T47D (cell line): Measurements from ENCODE around the gene RTN4R.
"Not testable (repeated sequence)": the region's sequence is repeated elsewhere in the genome, so short reads cannot be mapped to it uniquely, and the experiment has no call there.

Source experiments
- DNase-seq, 2 experiments: peaks; one replicate each; pipeline versions ENCODE4 v3.0.0 to v3.0.0-alpha.2; 2011 to 2012; ENCODE audit warnings: low read depth in 1 of 2, low spot score in 1 of 2
- JUND ChIP-seq: IDR thresholded peaks from 2 replicates; pipeline ENCODE4 v1.6.1; 2012; ENCODE audit warnings: low read depth
- in situ Hi-C: cut with HindIII; loops from 2 replicates; pipeline ENCODE4 v1.10.0; 2016; ENCODE audit warnings: low sequenced_read_pairs, low pct_unique_long_range_greater_than_20kb

Gene RTN4R

DNA sequence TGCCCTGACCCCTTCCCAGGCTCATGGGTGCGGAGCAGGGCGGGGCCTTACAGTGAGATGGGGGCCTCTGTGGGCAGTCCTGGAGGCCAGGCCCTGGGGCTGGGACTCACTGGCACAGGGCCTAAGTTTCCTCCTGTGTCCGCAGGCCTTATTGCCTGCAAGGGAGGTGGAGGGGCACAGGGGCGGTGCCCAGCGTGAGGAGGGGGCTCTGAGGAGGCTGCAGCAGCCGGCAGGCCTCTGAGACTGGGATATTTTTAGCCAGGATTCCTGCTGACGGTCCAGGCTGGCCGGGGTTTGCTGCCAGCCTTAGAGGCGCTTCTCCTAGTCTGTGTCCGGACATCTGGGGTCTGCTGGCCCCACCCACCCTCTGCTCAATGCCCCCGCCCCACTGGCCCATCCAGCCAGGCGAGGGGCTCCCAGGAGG, 5.7 kb upstream of the RTN4R start:
- no peak for DNase-seq
- no peak for TF ChIP-seq JUND
- in situ Hi-C loops, result no loop called here

DNA sequence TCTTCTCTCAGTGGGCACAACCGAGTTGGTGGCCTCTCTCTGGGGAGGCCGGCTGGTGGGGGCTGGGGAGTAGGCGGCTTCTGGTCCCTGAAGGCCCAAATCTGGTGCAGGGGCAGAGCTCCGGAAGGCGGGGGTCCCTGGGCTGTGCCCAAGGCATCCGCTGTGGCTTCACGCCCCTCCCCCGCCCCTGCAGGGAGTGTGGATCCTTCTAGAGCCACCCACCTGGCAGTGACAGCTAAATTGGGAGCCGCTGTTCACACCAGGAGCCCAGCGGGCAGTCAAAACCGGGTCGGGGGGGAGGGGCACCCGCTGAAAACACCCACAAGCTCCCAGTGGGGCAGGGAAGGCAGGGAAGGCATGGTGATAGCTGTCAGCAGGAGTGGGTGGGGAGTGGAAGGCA, 4.6 kb upstream of the RTN4R start:
- TF ChIP-seq JUND, result no peak
- no peak for DNase-seq
- in situ Hi-C loops, result no loop called here

DNA sequence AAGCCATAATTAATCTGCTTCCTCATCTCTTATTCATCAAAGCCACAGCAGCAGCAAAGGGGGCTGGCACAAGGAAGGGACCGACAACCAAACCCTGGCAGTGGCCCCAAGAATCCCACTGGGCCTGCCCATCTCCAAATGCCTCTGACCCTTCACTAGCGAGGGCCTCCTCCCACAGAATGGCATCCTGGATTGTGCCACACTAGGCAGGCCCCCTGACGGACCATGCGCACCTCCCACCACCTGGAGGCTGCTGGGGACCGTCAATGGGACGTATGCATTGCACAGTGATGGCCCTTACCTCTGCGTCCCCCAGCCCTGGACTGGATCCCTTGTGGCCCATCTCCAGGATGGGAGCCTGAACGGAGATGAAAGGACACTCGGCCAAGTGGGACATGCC, 4.1 kb upstream of the RTN4R start:
- DNase-seq, result no peak
- in situ Hi-C loops, result no loop called here
- no peak for TF ChIP-seq JUND

DNA sequence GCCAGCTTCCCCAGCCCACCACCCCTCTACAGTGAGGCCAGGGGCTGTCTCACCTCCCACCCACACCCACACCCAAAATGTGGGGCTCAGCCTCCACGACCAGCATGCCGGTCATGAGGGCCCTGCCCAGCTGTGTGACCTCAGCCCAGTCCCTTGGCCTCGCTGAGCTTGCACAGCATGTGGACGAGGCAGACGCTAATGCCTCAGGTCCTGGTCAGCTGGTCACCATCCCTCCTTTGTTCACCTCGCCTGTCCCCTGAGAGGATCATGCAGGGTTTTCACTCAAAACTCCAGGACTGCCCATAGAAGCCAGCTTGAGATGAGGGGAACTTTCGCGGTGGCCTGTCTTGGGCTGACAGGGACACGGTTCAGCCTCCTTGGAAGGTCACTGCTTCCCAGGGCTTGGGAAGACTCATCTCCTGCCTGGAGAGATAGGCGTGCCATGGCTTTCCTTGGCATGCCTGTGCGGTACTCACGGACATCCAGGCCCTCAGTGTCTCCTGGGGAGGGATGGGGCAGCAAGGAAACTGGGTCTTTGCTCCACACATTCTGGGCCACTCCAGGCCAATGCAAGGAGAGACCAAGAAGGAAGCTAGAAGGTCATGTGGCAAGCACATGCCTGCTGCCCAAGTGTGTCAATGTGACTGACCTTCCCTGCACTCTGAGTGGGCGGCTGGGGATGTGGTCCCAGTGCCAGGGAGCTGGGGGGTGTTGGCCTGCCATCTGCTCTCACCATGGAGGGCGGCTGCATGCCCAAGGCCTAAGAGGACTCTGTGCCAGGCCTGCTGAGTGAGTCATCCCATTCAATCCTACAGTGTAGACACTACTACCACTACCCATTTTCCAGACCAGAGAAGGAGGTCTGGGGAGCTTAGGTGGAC, 3.2 kb upstream of the RTN4R start:
- no peak for TF ChIP-seq JUND
- no peak for DNase-seq
- in situ Hi-C loops, result no loop called here

DNA sequence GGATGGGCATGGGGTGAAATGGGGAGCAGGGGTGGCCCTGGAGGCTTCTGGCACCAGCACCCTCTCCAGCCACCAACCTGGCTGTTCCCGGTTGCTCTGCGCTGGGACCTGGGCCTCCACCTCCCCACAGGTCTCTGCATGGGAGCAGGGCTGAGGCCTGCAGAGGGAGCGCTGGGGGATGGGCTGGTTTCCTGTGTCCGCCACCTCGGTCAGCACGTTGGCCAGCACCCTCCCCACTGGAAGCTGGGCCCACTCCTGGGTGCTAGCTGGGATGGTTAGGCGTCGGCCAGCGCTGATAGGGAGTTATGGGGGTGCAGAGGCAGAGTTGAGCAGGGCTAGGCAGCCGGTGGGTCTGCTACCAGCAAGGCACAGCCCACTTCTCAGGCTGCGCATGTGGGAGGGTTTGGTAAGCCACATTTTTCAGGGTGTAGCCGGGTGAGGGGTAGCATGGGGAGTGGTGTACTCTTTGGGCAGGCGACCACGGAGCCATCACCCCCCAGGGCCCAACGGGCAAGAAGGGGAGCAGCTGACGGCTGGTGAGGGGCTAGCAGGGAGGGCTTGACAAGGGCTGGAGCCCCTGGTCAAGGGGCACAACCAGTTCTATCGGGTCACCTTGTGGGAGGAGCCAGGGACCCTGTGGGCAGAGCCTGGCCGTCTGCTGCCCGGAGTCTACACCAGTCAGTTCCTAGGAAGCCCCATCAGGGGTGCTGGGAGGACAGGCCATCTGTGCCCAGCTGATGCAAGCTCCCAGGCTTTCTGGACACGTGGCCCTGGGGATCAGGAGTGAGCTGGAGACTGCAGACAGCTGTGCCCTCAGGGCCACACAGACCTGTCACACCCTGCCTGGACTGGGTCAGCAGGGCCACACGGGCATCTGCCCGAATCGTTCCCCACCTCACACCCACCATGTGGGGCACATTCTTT, 2.3 kb upstream of the RTN4R start:
- DNase-seq, in situ Hi-C loops: not testable (repeated sequence)

DNA sequence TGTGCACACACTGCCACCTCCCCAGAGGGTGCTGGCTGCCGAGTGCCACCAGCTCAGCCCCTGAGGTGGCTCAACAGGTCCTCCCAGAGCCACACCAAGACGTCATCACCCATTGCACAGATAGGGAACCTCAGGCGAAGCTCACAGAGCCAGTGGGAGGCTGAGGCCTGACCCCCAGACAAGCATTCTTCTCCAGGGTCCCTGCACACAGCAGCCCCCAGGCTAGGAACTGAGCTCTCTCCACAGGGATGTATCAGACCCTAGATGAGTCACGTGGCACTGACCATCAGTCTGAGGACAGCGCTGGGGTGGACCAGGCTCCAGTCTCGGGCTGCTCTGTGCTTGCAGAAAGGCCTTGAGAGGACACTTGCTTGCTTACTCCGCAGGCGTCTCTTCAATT, 1.6 kb upstream of the RTN4R start:
- in situ Hi-C loops, result not testable (repeated sequence)

DNA sequence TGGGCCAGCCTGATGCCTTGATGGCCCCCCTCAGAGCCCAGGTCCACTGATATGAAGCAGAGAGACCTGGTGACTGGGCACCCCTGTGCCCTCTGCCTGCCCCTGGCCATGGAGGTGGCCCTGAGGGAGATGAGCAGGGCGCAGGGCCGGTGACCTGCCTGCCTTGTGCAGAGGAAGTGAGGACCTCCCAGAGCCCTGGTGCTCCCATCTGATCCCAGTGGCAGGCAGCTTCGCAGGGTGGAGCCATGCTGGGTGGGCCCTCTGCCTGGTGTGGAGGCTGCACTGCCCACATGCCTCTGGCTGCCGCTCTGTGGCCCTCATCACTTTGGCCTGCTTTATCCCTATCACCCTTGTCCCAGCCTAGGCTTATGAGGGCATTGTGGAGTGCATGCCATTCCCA, 1.1 kb upstream of the RTN4R start:
- DNase-seq, in situ Hi-C loops: not testable (repeated sequence)

More for the DNA sequence above, 1.6 kb upstream of the RTN4R start:
- DNase-seq, result not testable (repeated sequence)

DNA sequence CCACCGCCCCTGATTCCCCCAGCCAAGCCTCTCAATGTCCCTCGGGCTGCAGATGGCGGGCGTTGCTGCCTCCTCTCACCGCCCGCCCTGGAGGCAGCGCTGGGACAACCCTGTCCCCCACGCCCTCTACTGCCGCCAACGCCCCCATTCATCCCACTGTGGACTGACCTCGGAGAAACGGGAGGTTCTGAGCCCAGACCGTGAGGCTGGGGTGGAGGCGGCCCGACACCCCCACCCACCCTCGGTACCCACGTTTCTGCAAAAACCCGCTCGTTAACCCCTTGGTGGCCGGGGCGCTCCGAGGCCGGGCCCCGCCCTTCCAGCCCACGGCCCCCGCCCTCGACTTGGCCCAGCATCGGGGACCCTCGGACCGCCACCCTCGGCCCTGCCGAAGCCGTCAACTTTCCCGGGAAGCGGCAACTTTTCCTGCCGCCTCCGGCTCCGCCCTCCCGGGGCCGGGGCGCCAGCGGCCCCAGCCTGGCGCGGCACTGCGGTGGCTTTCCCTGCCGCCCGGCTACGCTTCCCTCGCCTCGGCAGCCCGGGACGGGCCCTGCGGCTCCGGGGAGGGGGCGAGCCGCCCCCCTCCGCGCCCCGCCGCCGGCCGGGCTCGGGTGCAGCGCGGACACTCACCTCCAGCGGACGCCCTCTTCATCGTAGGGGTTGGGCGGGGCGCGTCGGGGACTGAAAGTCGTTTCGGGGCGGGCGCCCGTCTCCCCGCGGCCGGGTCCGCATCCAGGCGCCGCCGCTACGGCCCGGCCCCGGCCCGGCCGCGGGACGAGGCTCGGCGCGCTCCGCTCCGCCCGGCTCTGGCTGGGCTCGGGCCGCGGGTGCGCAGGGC, 458 bp downstream of the RTN4R start:
- TF ChIP-seq JUND, result no peak
- DNase-seq, result peak in 1 of 2 experiments; percentile 27
- in situ Hi-C loops, result no loop called here

DNA sequence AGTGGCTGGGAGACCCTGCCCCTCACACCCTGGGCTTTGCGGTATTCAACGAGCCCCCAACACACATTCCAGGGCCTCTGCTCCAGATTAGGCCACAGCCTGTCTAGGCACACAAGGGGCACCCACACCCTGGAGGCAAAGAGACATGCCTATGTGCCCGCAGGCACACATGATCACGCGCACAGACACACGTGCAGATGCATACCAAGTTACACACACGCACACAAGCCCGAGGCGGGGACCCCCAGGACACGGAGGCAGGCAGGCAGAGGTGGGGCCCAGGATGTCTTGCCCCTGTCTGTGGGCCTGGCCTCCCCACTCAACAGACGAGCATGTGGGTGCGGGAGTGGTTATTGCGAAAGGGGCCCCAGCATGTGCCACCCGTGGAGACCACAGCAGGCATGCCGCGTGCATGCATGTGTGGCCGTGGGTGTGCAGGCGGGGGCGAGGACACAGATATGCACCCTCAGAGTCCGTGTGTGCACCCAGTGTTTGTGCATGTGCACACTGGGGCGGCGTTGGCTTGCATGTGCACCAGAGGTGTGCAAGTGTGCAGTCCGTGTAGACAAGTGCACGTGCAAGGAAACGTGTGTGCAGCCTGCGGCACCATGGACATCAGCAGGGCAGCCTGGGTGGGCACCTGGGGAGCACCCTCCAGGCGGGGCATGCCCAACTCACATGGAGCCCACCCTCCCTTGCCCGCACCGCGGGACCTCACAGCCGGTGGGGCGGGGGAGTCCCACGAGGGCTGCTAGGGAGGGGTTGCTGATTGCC, 1.3 kb downstream of the RTN4R start:
- in situ Hi-C loops, DNase-seq: not testable (repeated sequence)

DNA sequence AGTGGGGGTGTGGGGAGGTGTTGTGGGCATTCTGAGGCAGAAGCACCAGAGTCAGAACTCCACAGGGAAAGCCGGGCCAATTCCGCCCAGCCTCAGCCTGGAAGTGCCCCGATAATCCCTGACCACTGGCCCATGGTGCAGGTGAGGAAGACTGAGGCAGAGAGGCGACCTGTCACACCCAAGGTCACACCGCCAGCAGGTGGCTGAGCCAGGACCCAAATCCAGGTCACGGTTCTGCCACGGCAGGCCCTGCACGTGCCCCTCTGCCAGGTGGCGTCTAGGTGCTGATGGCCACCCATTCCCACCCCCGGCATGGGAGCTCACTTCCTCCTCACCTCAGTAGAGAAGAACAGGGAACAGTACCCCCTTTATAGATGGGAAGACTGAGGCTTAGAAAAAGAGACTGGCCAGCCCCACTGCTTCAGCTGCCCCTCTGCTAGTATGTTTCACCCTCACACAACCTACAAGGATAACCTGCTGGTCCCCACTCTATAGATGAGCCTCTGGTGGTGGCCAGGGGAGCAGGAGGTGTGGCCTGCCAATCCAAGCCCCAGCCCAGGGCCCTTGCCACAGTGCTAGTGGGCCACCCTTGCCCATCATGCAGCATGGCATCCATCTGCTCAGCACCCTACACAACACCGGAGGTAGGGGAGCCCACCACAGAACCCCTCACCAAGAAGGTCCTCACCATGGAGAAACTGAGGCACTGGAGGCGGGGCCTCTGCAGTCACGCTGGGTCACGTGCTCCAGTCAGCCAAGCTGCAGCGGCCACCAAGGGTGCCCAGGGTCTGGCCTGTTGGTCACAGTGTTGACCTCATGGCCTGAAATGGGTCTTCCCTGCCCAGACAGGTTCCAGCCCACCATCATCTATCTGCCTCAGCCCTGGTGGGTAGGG, 2.1 kb downstream of the RTN4R start:
- in situ Hi-C loops, DNase-seq: not testable (repeated sequence)
